Pancreas (tissue), 10 donors: ENCODE measurements around the gene HEMK1. TPM values are rescaled to one million over a fixed set of nuclear protein-coding genes. Genes with fewer than 3 reads are reported as not detected.

ENCODE experiments used
- ATAC-seq, 4 donors: fragments of 200-7000 bp; cut with Tn5 transposase; one replicate each; pipeline versions ENCODE4 v1.8.0 to v1.9.1; 2020; ENCODE audit warnings: mild to moderate bottlenecking in 4 of 4, moderate library complexity in 4 of 4
- DNase-seq, 6 donors: peaks; one replicate each; pipeline ENCODE4 v3.0.0-alpha.2; 2020
- FAIRE-seq: peaks from 2 replicates; lab custom pipeline; 2012; peaks lifted over from hg19 to GRCh38; lab: Jason Lieb, UNC
- H3K27ac ChIP-seq, 4 donors: fragments of 200-600 bp; sonication (generic); 1 replicate in 3 of 4; 2 replicates in 1 of 4; pipeline versions ENCODE4 v1.5.0 to v1.8.0; 2020
- H3K27me3 ChIP-seq, 4 donors: fragments of 200-600 bp; one replicate each; pipeline ENCODE4 v1.8.0; 2021
- H3K36me3 ChIP-seq, 3 donors: fragments of 200-600 bp; sonication (generic) in 1 of 3; one replicate each; pipeline versions ENCODE4 v1.5.0 to v1.8.0; 2020 to 2021
- H3K4me1 ChIP-seq, 3 donors: fragments of 200-600 bp; one replicate each; pipeline ENCODE4 v1.8.0; 2021
- H3K4me3 ChIP-seq, 4 donors: fragments of 200-600 bp; sonication (generic) in 2 of 4; one replicate each; pipeline versions ENCODE4 v1.5.0 to v1.8.0; 2020 to 2021
- H3K9me3 ChIP-seq, 4 donors: fragments of 200-600 bp; one replicate each; pipeline ENCODE4 v1.8.0; 2021
- WGBS, 2 donors: extraction: QIAGEN DNeasy Blood & Tissue Kit; methylation state at CpG; one replicate each; pipeline ENCODE4 v1.1.7; 2013; 5-methylcytosine and 5-hydroxymethylcytosine counted together
- intact Hi-C, 3 donors: fragments of 100-400 bp; cut with DNase I; formaldehyde crosslinking; loops; one replicate each; pipeline versions ENCODE4 v1.11.1 to v1.14.2; 2022
- polyA plus RNA-seq, 2 donors: library from polyadenylated mRNA; stranded (reverse); fragments of 200-250 nt; gene quantifications; one replicate each; pipeline ENCODE4 v1.2.3, GENCODE V29; 2013
- total RNA-seq, 6 donors: library from RNA; stranded (reverse); fragmentation: NEBNext Ultra II Directional in 4 of 6; extraction: Animal tissue kit (Norgen Biotek cat#: 25700) in 4 of 6; gene quantifications; one replicate each; pipeline versions ENCODE4 v1.2.1 to v1.2.4, GENCODE V29; 2021 to 2023
- TF ChIP-seq, protein P1 (sequence below), 4 donors: fragments of 200-600 bp; sonication (generic) in 3 of 4; IDR thresholded peaks; one replicate each; pipeline versions ENCODE4 v1.5.0 to v1.8.0; 2021; ENCODE audit warnings: antibody characterized with exemption in 4 of 4
- donor health status: healthy with polysubstance abuse.
- donor health status: DM: no; HTN: no; CAD: no; lungs with moderate emphysema.
- donor health status: DM: no; HTN: no; CAD: no.
- donor health status: control.
- donor health status: control.
- donor health status: Bipolar disorder and iron deficiency.
- donor health status: DM: yes; HTN: yes; CAD: no.
- donor health status: DM: no; HTN: no; CAD: no.
- donor health status: DM: no; HTN: no; CAD: no.
- donor health status: DM: yes; HTN: yes; CAD: no.

The HEMK1 gene
- total and polyA plus RNA-seq, 8 donors: 9.6 to 21.8 (median 12.5) TPM

GRCh38 chr3:50604110-50604621, 34.8 kb downstream of the HEMK1 start:
- intact Hi-C loops: no loop called here
- H3K27me3 ChIP-seq: no peaks in the 10 kb centered on the region
- TF ChIP-seq, protein P1, sequence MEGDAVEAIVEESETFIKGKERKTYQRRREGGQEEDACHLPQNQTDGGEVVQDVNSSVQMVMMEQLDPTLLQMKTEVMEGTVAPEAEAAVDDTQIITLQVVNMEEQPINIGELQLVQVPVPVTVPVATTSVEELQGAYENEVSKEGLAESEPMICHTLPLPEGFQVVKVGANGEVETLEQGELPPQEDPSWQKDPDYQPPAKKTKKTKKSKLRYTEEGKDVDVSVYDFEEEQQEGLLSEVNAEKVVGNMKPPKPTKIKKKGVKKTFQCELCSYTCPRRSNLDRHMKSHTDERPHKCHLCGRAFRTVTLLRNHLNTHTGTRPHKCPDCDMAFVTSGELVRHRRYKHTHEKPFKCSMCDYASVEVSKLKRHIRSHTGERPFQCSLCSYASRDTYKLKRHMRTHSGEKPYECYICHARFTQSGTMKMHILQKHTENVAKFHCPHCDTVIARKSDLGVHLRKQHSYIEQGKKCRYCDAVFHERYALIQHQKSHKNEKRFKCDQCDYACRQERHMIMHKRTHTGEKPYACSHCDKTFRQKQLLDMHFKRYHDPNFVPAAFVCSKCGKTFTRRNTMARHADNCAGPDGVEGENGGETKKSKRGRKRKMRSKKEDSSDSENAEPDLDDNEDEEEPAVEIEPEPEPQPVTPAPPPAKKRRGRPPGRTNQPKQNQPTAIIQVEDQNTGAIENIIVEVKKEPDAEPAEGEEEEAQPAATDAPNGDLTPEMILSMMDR (IDR thresholded peaks at IDR 0.05): no peak
- no peak overlapping the region for H3K4me3 ChIP-seq
- H3K9me3 ChIP-seq: no peaks in the 10 kb centered on the region
- peaks cover 0 to 20% (median 12%) of the 10 kb centered on the region in 3 donors for H3K36me3 ChIP-seq
- FAIRE-seq (no peak), ATAC-seq (no peak), DNase-seq (no peak)
- peaks cover 73 to 94% (median 75%) of the 10 kb centered on the region in 3 donors for H3K4me1 ChIP-seq
- WGBS, 2 donors: 61 to 65% methylated on average over 5 of the region's 5 CpGs
- H3K27ac ChIP-seq: peak overlapping the region; percentile 74 to 99 (median 90)

DNA sequence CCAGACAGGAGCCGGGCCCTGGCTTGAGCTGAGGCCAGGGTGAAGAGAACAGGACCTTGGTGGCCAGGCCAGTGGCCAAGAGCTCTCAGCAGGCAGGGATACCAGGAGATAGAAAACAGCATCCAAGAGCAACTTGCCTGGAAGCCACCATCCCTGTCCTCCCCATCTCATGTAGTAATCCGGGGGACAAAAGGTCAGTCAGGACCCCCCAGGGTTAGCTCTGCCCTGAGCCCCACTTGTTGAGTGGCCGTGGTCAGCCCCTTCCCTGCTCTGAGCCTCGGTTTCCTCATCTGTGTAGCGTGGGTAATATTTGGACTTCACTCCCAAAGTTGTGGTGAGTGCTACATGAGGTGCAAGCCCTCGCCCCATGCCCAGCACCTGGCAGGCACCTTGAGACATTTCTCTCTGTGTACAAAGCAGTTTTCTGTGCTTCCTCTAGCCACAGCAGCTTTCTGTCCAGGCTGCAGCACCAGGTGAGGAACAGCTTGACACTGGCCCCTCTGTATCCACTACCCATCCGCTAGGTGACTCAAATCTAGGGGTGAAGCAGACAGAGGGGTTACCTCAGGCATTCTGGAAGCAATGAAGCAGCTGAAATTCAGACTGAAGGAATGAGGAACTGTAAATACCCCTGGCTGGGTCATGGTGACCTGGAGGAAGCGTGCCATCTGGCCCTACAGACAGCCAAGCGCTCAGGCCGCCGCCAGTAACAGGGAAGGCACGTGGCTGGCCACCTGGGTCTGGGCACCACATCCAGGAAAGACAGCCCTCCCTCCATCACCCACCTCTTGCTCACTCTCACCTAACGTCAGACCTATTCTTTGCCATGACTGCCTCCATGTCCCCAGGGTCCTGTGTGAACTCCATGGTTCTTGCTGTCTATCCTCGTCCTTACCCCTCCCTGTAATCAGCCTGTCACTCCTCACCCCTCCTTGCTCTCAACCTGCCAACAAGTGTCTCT, 35.6 kb downstream of the HEMK1 start:
- 34 to 36% methylated on average over 14 of the region's 14 CpGs for WGBS, 2 donors
- H3K27me3 ChIP-seq: no peaks in the 10 kb centered on the region
- no peak for FAIRE-seq
- peaks cover 0 to 20% (median 12%) of the 10 kb centered on the region in 3 donors for H3K36me3 ChIP-seq
- H3K9me3 ChIP-seq: no peaks in the 10 kb centered on the region
- H3K27ac ChIP-seq: peak overlapping the region; percentile 74 to 99 (median 90)
- peak; percentile 86 to 93 (median 90) for DNase-seq
- peaks cover 68 to 94% (median 69%) of the 10 kb centered on the region in 3 donors for H3K4me1 ChIP-seq
- intact Hi-C loops: no loop called here
- TF ChIP-seq, protein P1 (IDR thresholded peaks at IDR 0.05): no peak
- no peak overlapping the region for H3K4me3 ChIP-seq
- ATAC-seq: peak; percentile 39 to 53 (median 50)

DNA sequence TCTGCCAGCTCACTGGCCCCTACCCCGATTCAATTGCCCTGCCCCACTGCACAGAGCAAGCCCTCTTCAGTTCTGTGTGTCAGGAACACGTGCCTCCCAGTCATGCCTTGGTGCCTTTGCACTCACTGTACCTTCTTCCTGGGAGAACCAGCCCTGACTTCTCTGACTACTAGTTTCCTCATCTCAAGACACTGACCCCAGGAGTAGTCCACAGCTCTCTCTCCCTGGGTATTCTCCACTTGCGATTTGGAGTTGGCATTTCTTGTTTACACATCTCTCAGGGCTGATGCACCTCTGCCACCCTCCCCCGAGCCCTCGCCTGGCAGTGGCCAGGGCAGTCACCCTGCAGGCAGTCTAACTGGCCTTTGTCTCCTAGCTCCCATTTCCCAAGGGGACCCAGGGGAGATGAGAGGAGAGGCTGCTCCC, 36.6 kb downstream of the HEMK1 start:
- Histone ChIP-seq H3K9me3 (no peaks in the 10 kb centered on the region), H3K27me3 (no peaks in the 10 kb centered on the region), H3K4me3 (peak overlapping the region in 1 of 4 donors; percentile 15), H3K36me3 (peaks cover 0 to 20% (median 12%) of the 10 kb centered on the region in 3 donors), H3K27ac (peak overlapping the region; percentile 74 to 99 (median 90)), H3K4me1 (peaks cover 58 to 85% (median 60%) of the 10 kb centered on the region in 3 donors)
- WGBS, 2 donors: 30 to 32% methylated on average over 5 of the region's 5 CpGs
- FAIRE-seq: no peak
- no peak for DNase-seq
- TF ChIP-seq, protein P1 (IDR thresholded peaks at IDR 0.05): no peak
- no peak for ATAC-seq
- intact Hi-C loops: no loop called here

GRCh38 chr3:50606596-50606995, 37.3 kb downstream of the HEMK1 start:
- Histone ChIP-seq H3K27me3 (no peaks in the 10 kb centered on the region), H3K4me3 (peak overlapping the region in 1 of 4 donors; percentile 15), H3K9me3 (no peaks in the 10 kb centered on the region), H3K27ac (peak overlapping the region in 3 of 4 donors; percentile 82 to 99 (median 97)), H3K36me3 (peaks cover 0 to 20% (median 12%) of the 10 kb centered on the region in 3 donors), H3K4me1 (peaks cover 54 to 80% (median 56%) of the 10 kb centered on the region in 3 donors)
- 68 to 83% methylated on average over 6 of the region's 6 CpGs for WGBS, 2 donors
- TF ChIP-seq, protein P1 (IDR thresholded peaks at IDR 0.05): no peak
- DNase-seq (no peak), FAIRE-seq (no peak), ATAC-seq (no peak)
- intact Hi-C loops: no loop called here
